GM21786 (cell line): ENCODE results near the gene KCNN2.
"Not testable (repeated sequence)": the region's sequence is repeated elsewhere in the genome, so short reads cannot be mapped to it uniquely, and the experiment has no call there.

Experiments
- ATAC-seq: cut with Tn5 transposase; IDR thresholded peaks from one replicate; pipeline ENCODE4 v1.9.1; 2021; ENCODE audit not compliant: unreplicated experiment

Gene KCNN2

DNA sequence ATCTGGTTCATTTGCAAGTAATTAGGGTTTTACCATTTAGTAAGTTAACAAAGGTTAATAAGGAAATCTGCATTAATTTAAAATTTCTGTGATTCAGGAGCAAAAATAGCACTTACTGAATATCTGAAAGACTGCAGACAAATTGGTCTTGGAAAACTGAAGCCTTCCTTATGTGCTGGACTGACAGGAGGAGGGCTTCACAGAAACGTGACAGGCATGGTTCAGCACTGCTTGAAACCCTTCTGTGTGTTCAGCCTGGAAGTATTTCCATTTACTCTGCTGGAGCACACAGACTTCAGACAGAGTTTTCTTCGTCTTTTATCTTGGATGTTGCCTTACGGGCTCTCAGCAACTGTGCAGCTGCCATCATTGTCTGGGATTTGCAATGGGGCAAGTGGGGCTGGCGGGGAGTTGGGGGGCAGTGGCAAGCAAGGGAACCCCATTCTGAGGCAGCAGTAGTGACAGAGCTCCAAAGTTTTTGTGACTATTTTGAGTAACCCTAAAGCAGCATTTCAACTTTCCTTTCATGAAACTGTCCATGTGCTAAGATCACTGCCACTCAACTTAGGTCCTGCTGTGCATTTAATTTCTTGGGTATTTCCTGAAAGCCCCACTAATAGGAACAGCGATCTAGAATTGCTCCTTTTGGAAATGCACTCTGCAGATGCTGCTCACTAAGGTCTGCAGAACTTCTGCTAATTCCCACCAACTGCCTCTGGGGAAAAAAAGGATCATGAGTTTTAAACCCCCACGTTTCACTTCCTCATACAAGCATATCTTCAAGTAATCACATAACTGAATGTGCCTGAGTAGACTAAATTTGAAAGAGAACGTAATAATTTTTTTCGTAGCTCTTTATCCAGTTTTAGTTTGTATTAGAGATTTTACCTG is 56.6 kb downstream of the KCNN2 start:
- ATAC-seq = peak; percentile 97

DNA sequence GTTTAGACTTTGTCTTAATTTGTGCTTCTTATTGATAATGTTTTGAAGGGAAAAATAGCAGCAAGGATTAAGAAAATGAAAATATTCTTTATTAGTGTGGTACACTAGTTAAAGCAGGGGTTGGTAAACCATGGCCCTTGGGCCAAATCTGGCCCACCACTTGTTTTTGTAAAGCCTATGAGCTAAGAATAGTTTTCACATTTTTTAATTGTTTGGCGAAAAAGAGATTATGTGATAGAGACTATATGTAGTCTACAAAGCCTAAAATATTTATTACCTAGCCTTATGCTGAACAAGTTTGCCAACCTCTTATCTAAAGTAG is 57.2 kb downstream of the KCNN2 start:
- ATAC-seq = peak; percentile 20

DNA sequence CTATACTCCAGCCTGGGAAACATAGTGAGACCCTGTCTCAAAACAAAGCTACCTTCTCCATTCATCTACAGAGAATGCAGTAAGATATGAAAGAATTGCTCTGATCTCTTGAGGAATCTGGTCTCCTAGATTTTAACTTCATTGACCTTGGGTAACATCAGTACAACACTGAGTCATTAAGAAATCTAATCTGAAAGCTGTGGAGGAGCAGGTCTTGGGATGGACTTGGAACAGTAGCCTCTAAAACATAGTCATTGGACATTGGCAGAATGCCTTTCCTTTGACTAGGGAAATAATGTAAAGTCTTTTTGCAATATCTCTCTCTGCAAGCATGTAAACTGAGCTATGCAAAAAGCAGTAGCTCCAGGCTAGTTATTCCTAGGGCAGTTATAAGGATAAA is 58.1 kb downstream of the KCNN2 start:
- no peak for ATAC-seq

DNA sequence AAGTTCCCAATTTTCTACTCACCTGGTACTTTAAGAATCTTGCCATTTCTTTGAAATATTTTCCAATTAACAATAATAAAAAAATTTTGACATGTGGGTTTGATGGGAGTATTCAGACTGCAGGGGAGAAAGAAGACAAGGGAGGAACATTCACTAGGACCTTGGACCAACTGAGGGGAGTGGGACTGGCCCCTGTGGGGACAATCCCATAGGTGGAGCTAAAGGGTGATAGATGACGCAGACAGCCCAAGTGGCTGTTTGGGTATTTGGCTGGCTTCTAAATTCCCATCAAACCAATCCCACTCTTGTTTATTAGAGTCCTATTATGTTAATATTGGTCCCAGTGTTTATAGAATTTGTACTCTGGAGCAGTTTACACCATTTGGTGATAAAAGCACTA is 65.3 kb downstream of the KCNN2 start:
- no peak for ATAC-seq

DNA sequence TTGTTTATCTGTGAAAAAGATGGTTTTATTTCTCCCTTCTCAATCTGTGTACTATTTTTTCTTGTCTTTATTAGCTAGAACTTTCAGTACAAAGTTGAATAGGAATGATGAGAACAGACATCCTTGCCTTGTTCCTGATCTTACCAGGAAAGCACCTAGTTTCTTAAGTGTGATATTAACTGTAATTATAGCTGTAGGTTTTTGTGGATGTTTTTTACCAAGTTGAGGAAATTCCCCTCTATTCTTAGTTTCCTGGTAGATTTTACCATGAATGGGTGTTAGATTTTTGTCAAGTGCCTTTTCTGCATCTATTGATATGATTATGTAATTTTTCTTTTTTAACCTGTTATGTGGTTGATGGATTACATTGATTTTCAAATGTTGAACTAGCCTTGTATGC is 68.7 kb downstream of the KCNN2 start:
- no peak for ATAC-seq

DNA sequence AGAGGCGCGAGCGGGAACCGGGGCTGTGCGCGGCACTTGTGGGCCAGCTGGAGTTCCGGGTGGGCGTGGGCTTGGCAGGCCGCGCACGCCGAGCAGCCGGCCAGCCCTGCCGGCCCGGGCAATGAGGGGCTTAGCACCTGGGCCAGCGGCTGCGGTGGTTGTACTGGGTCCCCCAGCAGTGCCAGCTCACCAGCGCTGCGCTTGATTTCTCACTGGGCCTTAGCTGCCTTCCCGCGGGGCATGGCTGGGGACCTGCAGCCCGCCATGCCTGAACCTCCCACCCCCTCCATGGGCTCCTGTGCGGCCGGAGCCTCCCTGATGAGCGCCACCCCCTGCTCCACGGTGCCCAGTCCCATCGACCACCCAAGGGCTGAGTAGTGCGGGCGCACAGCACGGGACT is 70.8 kb downstream of the KCNN2 start:
- ATAC-seq = not testable (repeated sequence)

DNA sequence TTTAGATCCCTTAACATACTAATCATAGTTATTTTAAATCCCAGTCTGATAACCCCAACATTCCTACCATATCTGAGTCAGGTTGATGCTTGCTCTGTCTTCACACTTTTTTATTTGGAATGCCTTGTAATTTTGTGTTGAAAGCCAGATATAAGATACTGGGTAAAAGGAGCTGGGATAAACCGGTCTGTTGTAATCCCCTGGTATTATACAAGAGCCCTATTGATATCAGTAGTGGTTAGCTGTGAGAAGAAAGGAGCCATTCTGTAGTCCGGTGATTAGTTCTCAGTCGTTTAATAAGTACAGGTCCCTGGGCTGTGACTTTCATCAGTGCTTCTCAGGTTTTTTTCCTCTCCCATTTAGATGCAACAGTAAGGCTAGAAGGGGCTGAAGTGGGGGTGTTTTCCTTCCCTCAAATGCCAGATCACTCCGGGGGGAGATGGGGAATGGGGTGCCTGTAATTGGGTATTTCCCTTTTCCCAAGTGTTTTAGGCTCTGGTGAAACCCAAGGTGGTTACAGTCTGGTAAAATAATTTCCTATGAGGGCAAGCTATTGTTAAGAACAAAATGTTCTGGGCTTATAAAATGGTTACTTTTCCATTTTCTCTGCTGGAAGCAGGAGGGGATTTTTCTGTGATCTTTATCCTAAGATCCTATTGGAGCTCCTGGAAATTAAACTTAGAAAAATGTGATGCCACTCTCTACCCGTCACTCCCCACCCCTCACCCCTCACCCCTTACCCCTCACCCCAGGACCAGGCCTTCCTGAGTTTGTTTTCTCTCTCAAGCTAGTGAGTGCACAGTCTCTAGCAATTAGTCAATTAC is 72.7 kb downstream of the KCNN2 start:
- no peak for ATAC-seq

DNA sequence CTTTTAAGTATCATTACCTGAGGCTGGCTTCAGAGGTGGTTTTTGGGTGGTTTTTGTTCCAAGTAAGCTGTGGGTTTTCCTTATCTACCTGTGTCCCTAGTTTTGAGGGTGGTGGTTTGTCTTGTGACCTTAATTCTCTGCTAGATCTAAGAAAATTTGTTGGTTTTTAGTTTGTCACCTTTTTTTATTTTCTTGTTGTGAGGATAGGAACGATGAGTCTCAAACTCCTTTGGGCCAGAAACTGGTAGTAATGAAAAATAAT is 73.3 kb downstream of the KCNN2 start:
- no peak for ATAC-seq

DNA sequence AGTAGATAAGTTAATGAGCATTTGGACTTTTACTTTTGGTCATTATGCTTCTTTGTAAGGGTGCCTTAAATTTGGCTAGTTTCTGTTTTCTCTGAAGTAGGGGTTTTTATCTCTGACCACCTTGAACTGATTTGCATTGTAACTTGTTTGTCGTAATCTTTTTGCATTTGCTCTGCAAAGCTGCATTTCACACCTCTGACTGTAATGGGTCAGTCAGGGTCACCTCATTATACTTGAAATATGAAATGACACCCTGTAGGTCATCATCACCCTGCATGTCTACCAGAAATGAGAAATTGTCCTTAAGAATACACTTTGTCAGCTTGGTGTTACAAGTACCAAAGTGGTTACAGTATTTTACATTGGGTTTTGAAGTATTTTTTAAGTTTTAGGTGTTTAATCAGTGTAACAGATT is 74.0 kb downstream of the KCNN2 start:
- peak; percentile 88 for ATAC-seq

DNA sequence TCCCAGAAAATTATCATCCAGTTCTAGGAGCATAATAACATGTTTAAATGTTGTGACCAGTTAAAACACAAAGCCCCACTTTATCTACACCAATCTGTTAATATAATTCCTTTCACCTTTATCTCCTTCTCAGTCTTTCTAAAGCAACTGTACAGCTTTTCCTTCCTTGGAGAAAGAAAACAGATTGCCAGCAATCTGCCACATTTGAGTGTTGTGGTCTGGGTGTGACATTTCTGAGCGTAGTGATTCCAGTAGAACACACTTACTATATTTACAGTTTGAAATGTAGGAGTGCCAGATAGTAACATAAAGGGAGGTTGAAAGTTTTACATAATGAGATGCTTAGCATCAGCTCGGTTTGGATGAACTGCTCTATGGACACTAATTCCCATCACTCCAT is 76.1 kb downstream of the KCNN2 start:
- ATAC-seq = no peak

DNA sequence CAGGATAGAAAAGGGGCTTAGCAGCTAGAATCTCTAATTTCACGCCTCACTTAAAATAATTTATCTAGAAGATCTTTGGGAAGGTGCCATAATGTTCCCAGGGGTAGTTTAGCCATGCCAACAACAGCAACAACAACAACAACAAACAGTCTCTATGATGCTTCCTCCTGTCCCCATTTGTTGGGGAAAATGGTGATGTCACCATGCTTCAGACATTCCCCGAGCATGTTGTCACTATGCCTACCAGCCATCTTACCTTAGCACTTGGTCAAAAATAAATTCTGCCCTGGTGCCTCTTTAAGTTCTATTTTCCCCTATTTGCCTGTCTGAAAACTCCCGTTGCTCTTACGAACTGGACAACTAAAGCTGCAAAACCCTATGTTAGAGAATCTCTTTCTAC is 76.6 kb downstream of the KCNN2 start:
- ATAC-seq = no peak

DNA sequence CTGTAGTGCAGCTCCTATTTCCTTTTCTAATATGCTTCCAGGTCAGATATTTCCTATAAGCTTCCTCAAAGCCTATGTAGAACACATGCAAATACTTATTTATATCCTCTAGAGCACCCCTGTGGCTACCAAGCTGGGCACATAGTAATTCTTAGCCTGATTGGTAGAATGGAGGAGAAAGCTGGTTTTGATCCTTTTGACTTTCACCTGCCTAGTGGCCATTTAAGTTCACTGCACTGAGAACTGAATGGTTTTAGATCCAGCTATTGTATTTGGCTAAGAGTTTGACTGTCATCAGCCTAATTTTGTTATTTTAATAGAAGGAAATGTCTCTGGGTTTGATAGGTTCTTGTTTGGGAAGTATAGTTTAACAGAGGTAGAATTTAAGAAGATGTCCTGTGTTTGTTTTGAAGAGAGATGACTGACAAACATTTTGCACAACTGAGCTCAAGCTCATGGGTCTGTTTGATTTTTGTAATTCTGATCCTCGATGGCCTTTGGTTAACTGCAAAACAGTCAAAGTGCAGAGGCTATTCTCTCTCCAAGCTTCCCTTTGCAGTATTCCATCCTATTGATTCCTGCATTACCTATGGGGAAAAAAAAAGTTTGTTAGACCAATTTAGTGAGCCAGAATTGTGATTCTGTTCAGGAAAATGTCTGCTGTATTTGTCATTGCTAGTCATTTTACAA is 85.4 kb downstream of the KCNN2 start:
- ATAC-seq = no peak

DNA sequence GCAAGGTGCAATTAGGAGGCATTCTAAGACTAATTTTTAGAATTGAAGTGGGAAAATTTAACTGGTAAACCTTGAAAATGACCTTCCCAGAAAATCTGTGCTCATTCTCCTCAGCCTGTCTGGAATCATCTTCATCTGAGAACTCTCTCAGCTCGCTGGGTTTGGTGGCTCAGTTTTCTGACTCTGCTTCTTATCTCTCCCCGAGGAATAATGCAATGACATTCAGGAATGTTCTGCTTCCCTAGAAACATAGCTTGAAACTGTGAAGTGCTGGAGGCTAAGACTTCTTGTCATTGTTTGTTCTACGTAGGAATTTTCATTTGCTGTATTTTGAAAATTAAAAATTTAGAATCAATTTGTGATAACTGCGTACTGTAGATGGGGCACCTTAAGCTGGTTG is 86.6 kb downstream of the KCNN2 start:
- no peak for ATAC-seq

DNA sequence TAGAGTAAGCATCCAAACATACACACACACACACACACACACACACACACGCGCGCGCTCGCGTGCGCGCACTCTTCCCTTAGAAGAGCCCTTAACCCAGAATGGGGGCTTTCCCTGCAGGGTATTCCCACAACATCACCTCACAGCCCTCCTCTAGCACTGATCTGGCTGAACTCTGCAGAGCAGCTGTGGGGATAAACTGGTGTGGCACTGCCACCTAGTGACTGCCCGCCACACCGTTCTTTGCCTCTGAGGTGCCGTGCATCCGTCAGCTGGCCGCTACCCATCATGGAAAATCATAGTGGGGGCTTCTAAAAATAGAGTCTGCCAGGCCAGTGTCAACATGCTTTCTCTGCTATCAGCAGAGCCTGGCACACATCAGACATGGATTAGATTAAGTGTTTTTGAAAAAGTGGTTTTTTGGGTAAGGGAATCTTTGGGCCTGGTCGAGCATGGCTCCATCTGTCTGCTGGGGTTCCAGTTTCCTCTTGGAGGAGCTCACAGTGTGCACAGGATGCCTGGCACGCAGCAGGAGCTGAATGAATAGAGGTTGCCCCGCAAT is 88.1 kb downstream of the KCNN2 start:
- peak; percentile 99 for ATAC-seq

DNA sequence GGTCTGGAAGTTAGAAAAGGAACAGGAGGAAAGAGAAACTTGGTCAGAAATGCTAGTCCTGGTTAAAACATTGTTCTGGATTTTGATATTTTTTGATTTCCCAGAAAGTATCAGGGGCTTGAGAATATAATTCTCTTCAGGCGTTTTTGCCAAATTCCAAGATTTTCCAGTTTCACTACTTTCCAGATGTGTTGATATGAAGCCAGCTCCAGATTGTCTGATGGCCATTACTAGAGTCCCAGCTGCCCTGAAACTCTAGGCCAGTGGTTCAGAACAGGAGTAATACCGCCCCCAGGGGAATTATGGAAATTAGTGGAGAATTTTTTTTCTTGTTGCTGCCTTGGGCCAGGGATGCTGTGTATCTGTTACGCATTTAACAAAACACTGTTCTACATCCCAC is 88.6 kb downstream of the KCNN2 start:
- ATAC-seq = no peak

DNA sequence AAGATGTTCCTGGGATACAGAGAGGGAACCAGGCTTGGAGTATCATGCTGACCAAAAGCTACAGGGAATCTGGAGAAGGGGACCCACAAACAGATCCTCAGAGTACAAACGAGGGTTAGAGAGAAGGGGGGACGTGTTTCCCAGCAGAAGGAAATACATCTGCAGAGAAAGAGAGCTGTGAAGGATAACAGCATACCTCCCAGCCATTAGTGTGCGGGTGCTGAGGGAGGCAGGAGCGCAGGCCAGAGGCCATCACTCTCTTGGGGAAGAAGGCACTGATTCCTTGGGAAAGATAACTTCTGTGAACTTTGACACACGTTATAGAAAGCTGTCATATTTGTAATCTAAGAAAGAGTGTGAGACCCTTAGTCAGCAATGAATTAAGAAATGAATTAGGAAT is 96.9 kb downstream of the KCNN2 start:
- no peak for ATAC-seq

DNA sequence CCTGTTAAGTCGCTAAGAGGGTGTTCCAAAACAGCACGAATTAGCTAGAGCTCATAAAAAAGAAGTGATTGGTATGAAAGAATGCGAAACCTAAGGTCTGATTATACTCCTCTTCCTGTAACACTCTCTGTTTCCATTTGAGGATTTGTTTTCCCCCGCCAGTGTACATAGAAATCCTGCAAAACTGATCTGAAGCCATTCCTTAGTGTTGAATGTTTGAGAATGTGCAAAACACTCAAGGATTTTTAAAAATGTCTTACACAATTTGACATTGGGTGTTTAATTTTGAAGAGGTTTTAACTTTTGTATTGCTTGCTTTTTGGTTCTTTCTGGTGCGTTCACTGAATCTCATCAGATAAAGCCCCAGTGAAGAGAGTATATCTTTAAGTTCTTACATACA is 105.3 kb downstream of the KCNN2 start:
- no peak for ATAC-seq

DNA sequence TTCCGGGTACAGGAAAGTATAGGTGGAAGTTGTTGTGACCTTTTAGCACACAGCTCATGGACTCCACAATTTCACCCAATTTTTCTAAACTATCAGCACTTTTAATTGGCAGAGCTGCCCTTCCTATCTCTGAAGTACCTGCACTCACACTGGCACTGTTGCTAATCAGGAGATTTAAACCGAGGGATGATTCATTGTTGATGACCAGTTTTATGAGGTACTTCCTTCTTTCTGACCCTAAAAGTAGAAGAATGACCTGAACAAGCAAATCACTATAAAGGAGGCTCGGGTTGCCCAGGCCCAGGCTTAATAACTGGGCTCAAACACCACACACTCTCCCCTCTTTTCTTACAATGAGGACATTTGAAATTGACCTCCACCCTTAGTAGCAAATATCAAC is 105.9 kb downstream of the KCNN2 start:
- no peak for ATAC-seq

DNA sequence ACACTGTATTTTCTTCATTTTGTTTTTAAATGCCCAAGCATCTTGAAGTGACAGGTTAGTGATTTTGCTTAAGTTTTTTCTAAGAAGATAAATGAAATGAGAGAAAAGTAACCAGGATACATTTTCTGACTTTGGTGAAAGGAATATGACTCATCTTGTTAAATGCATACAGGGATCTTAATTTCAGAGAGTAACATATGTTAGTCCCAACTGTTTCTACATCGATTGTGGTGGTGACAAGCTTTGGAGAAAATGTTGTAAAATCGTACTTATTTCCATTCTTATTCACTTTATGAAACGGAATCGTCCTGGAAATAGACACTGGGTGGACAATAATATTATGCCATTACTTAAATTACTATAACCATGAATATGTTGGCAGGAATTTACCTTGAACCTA is 107.5 kb downstream of the KCNN2 start:
- ATAC-seq = no peak

DNA sequence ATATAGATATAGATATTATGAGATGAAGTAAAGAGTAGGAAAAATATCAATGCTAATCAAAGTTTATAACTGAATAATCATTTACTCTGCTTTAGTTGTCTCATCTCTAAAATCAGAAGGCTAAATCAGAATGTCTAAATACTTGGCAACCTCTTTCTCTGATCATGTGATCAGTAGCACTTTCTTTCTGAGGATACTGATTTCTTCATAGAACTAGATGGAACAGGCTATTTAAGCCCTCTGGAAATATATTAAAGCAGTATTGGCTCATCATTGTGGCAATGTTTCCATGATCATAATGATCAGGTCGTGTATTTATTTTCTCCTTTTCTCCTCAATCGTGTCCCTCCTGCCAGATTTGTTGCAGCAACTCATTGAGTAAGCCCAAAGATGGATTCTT is 109.7 kb downstream of the KCNN2 start:
- no peak for ATAC-seq

DNA sequence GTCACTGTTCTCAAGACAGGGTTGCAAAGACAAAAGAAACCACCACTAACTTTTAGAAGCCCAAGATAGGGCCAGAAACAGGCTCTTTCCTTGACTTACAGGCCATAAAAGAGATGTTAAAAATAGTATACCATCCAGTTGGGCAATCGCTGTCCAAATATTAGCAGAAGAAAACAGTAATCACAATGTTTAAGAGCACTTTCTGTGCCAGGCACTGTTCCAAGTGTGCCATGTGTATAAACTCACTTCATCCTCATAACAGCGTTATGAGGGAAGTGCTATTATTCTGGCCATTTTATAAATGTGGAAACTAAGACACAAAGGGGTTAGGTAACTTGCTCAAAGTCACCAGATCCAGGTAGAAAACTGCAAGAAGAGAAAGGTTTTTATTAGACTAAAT is 111.7 kb downstream of the KCNN2 start:
- ATAC-seq = no peak

DNA sequence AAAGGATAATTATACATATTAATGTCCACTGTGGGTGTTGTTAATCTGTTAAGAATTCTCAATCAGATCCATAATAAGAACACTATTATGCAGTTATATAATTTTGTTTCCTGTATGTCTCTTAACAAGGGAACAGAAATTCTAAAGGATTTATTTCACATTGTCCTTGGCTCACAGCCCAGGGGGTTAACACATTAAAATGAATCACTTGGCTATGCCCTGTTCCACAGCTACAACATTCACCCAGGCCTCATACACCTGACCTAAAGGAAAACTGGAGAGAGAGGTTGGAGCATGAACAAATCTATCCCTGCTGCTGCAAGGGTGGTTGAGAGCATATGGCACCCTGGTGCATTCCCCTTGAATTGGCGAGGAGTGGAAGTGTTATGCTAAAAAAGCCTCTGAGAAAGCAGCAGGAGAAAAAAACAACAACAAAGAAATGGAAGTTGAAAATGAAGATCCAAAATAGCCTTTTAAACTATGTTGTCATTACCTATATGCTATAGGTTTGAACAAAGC is 116.0 kb downstream of the KCNN2 start:
- ATAC-seq = no peak
